A549 (cell line): ENCODE results near the gene TTC24. TPM values are rescaled to one million over a fixed set of nuclear protein-coding genes. Genes with fewer than 3 reads are reported as not detected.

Experiments used
- ATAC-seq, 2 experiments: fragments of 200-7000 bp in 1 of 2; fragments of >200 bp in 1 of 2; cut with Nextera tagmentation in 1 of 2; cut with Tn5 transposase in 1 of 2; 3 replicates each; pipeline versions ENCODE4 v1.8.0 to v1.9.1; 2018 to 2020; ENCODE audit warnings: mild to moderate bottlenecking in 1 of 2, moderate library complexity in 1 of 2
- CTCF ChIA-PET: fragments of 300-600 bp; sonication (Branson Sonifier 250); formaldehyde crosslinking; extraction: SDS; loops from one replicate; lab custom pipeline; 2021; ENCODE audit warnings: antibody characterized with exemption, inconsistent platforms; lab: Yijun Ruan, JAX
- POLR2A ChIA-PET: fragments of 350-600 bp; formaldehyde crosslinking; extraction: SDS; loops from one replicate; lab custom pipeline; 2021; ENCODE audit warnings: antibody characterized with exemption, inconsistent platforms; lab: Yijun Ruan, JAX
- DNase-seq, 2 experiments: peaks; one replicate each; pipeline versions ENCODE4 v3.0.0 to v3.0.0-alpha.2; 2011 to 2016; ENCODE audit warnings: low read depth in 1 of 2, low spot score in 1 of 2
- FAIRE-seq: peaks from 2 replicates; lab custom pipeline; 2011; peaks lifted over from hg19 to GRCh38; lab: Jason Lieb, UNC
- H3K27ac ChIP-seq, 2 experiments: fragments of >200 bp; sonication (Bioruptor Twin); formaldehyde crosslinking; 3 replicates each; pipeline ENCODE4 v1.5.1; 2016 to 2017
- H3K4me1 ChIP-seq: fragments of >200 bp; sonication (Bioruptor Twin); formaldehyde crosslinking; 3 replicates; pipeline ENCODE4 v1.6.1; 2016
- H3K4me2 ChIP-seq: fragments of >200 bp; sonication (Bioruptor Twin); formaldehyde crosslinking; 3 replicates; pipeline ENCODE4 v1.6.1; 2016
- H3K4me3 ChIP-seq: fragments of >200 bp; sonication (Bioruptor Twin); formaldehyde crosslinking; 3 replicates; pipeline ENCODE4 v1.5.1; 2016
- H3K9me3 ChIP-seq: fragments of >200 bp; sonication (Bioruptor Twin); formaldehyde crosslinking; 3 replicates; pipeline ENCODE4 v1.6.1; 2016
- CEBPB ChIP-seq, 2 experiments: fragments of >200 bp in 1 of 2; sonication (Bioruptor Twin) in 1 of 2; formaldehyde crosslinking in 1 of 2; IDR thresholded peaks; 2 replicates each; pipeline ENCODE4 v1.6.1; 2012 to 2016
- EHF ChIP-seq: fragments of 250-450 bp; sonication (Bioruptor Pico); IDR thresholded peaks from 2 replicates; pipeline ENCODE4 v1.5.0; 2020; ENCODE audit warnings: mild to moderate bottlenecking
- EHMT2 ChIP-seq: fragments of 200-600 bp; sonication (generic); IDR thresholded peaks from 2 replicates; pipeline ENCODE4 v1.6.1; 2016; ENCODE audit warnings: antibody characterized with exemption, low read depth, mild to moderate bottlenecking, moderate library complexity
- ESRRA ChIP-seq: fragments of 150-350 bp; IDR thresholded peaks from 2 replicates; pipeline ENCODE4 v1.6.1; 2014; ENCODE audit warnings: mild to moderate bottlenecking, low read length, borderline replicate concordance
- GATA3 ChIP-seq: IDR thresholded peaks from 2 replicates; pipeline ENCODE4 v1.6.1; 2012; ENCODE audit warnings: borderline replicate concordance
- HDAC2 ChIP-seq: fragments of 200-600 bp; sonication (generic); IDR thresholded peaks from 2 replicates; pipeline ENCODE4 v1.6.1; 2016
- HOXB13 ChIP-seq: fragments of 250-450 bp; sonication (Bioruptor Pico); IDR thresholded peaks from 2 replicates; pipeline ENCODE4 v1.5.0; 2020; ENCODE audit warnings: low read depth, mild to moderate bottlenecking, moderate library complexity
- KDM5A ChIP-seq: fragments of 200-600 bp; sonication (generic); IDR thresholded peaks from 2 replicates; pipeline ENCODE4 v1.6.1; 2016; ENCODE audit warnings: antibody characterized with exemption, mild to moderate bottlenecking
- MAFK ChIP-seq: fragments of 450-650 bp; IDR thresholded peaks from 2 replicates; pipeline ENCODE4 v1.6.1; 2014; ENCODE audit not compliant: partially characterized antibody
- NPAS2 ChIP-seq: fragments of 250-450 bp; sonication (Bioruptor Pico); IDR thresholded peaks from 2 replicates; pipeline ENCODE4 v1.8.0; 2022; ENCODE audit warnings: mild to moderate bottlenecking, moderate library complexity, borderline replicate concordance
- PHF8 ChIP-seq: fragments of 200-600 bp; sonication (generic); IDR thresholded peaks from 2 replicates; pipeline ENCODE4 v1.6.1; 2016; ENCODE audit warnings: low read depth, mild to moderate bottlenecking, antibody characterized with exemption, moderate library complexity, borderline replicate concordance
- RAD21 ChIP-seq, 2 experiments: fragments of >200 bp in 1 of 2; sonication (Bioruptor Twin) in 1 of 2; formaldehyde crosslinking in 1 of 2; IDR thresholded peaks in 1 of 2; conservative IDR thresholded peaks in 1 of 2; 2 replicates in 1 of 2; 3 replicates in 1 of 2; pipeline ENCODE4 v1.6.1; 2012 to 2018; ENCODE audit warnings: inconsistent platforms in 1 of 2
- RARB ChIP-seq: fragments of 250-450 bp; sonication (Bioruptor Pico); IDR thresholded peaks from 2 replicates; pipeline ENCODE4 v1.8.0; 2021; ENCODE audit warnings: mild to moderate bottlenecking, moderate library complexity
- RFX5 ChIP-seq: fragments of 450-650 bp; IDR thresholded peaks from 2 replicates; pipeline ENCODE4 v1.7.1; 2014; ENCODE audit warnings: antibody characterized with exemption, mild to moderate bottlenecking, moderate library complexity
- RNF2 ChIP-seq: fragments of 200-600 bp; sonication (generic); IDR thresholded peaks from 2 replicates; pipeline ENCODE4 v1.6.1; 2016; ENCODE audit warnings: low read depth, mild to moderate bottlenecking, antibody characterized with exemption, moderate library complexity, borderline replicate concordance
- SMC3 ChIP-seq: fragments of >200 bp; sonication (Bioruptor Twin); formaldehyde crosslinking; IDR thresholded peaks from 3 replicates; pipeline ENCODE4 v1.6.1; 2018; ENCODE audit warnings: inconsistent platforms
- TP53 ChIP-seq: fragments of 250-450 bp; sonication (Bioruptor Pico); IDR thresholded peaks from 2 replicates; pipeline ENCODE4 v1.5.0; 2021; ENCODE audit warnings: mild to moderate bottlenecking, moderate library complexity
- ZFP36 ChIP-seq: fragments of 450-650 bp; IDR thresholded peaks from 2 replicates; pipeline ENCODE4 v1.6.1; 2014; ENCODE audit warnings: borderline replicate concordance; ENCODE audit not compliant: partially characterized antibody
- WGBS: methylation state at CpG from one replicate; pipeline ENCODE4 v1.1.6; 2017; ENCODE audit errors: missing lambda C conversion rate; 5-methylcytosine and 5-hydroxymethylcytosine counted together
- polyA plus RNA-seq, 4 experiments: library from polyadenylated mRNA; depleted of rRNA in 3 of 4; stranded (reverse); fragments of >200 nt; fragmentation: RNase III in 1 of 4; extraction: RNeasy Plus Mini Kit Qiagen cat#74134 plus additional on column Dnase treatment in 1 of 4; gene quantifications; 2 replicates in 3 of 4; 3 replicates in 1 of 4; pipeline ENCODE4 v1.2.3, GENCODE V29; 2011 to 2017
- TF ChIP-seq, protein P1 (sequence below): IDR thresholded peaks from 2 replicates; pipeline ENCODE4 v1.6.1; 2012
- TF ChIP-seq, protein P2 (sequence below): fragments of 250-450 bp; sonication (Bioruptor Pico); IDR thresholded peaks from 2 replicates; pipeline ENCODE4 v1.5.0; 2021; ENCODE audit warnings: mild to moderate bottlenecking, moderate library complexity, borderline replicate concordance
- TF ChIP-seq, protein P3 (sequence below): IDR thresholded peaks from 2 replicates; pipeline ENCODE4 v1.6.1; 2012; ENCODE audit warnings: low read depth, borderline replicate concordance

TTC24 gene
- polyA plus RNA-seq, 2 of the 4 experiments (the other 2 are of a cell fraction) = not detected

- no peak for TF ChIP-seq PHF8
- no peak for TF ChIP-seq EHMT2
- no peak for TF ChIP-seq EHF (CRISPR knock-in tag)
- TF ChIP-seq RARB (CRISPR knock-in tag) = no peak
- no peak for TF ChIP-seq KDM5A
- no peak for TF ChIP-seq MAFK
- TF ChIP-seq HOXB13 (CRISPR knock-in tag) = no peak
- no peak for TF ChIP-seq RNF2
- TF ChIP-seq RAD21 (conservative IDR thresholded peaks at IDR 0.05 in 1 of 2, IDR thresholded peaks at IDR 0.05 in 1 of 2) = no peak
- no peak for TF ChIP-seq CEBPB (IDR thresholded peaks at IDR 0.05)
- H3K9me3 ChIP-seq = no peaks in the 10 kb centered on the region
- 38% methylated on average over 2 of the region's 2 CpGs for WGBS
- H3K4me2 ChIP-seq = no peak overlapping the region
- DNase-seq (no peak), FAIRE-seq (no peak), ATAC-seq (no peak)
- ChIA-PET POLR2A (interaction anchor here (1.0 kb wide), 1 partner anchor 17 kb away, joined by 3 read pairs; the partner anchor contains the start of gene NAXE), CTCF (interaction anchor here (1.0 to 1.7 kb wide), 5 partner anchors 13 to 54 kb away, joined by 3 to 4 read pairs (median 3); partner anchors contain the start of gene HAPLN2)
- H3K4me1 ChIP-seq = peaks cover 11% of the 10 kb centered on the region; the same call in 1 of the 3 replicates
- H3K4me3 ChIP-seq = no peak overlapping the region
- H3K27ac ChIP-seq = no peak overlapping the region
Measured at GRCh38 chr1:156574039-156574633, 5.4 kb upstream of the TTC24 start.

DNA sequence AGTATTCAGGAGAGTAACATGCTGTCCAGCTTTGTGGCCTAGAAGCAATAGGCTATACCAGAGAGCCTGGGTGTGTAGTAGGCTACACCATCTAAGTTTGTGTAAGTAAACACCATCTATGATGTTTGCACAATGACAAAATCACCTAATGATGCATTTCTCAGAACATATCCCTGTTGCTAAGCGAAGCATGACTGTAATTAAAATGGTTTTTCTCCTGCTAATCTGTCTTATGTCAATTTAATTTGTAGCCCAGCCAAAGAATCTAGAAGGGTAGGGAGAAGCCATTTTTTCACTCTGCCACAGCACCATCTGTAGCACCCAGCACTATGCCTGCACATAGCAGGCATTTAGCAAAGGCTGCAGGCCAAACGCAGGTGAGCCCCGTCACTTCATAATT lies 2.0 kb upstream of the TTC24 start:
- POLR2A ChIA-PET = no interaction called here
- FAIRE-seq (no peak), DNase-seq (no peak), ATAC-seq (no peak)
- Histone ChIP-seq H3K27ac (no peak overlapping the region), H3K4me1 (no peaks in the 10 kb centered on the region), H3K9me3 (no peaks in the 10 kb centered on the region), H3K4me2 (no peak overlapping the region), H3K4me3 (no peak overlapping the region)
- TF ChIP-seq PHF8 = no peak
- no peak for TF ChIP-seq ESRRA
- TF ChIP-seq SMC3 = no peak
- TF ChIP-seq ZFP36 = no peak
- no peak for TF ChIP-seq GATA3
- CTCF ChIA-PET = interaction anchor here (0.9 to 1.5 kb wide), 3 partner anchors 31 to 53 kb away, joined by 4 to 10 read pairs (median 4); no protein-coding TSS in a partner anchor
- 82% methylated on average over 3 of the region's 3 CpGs for WGBS

DNA sequence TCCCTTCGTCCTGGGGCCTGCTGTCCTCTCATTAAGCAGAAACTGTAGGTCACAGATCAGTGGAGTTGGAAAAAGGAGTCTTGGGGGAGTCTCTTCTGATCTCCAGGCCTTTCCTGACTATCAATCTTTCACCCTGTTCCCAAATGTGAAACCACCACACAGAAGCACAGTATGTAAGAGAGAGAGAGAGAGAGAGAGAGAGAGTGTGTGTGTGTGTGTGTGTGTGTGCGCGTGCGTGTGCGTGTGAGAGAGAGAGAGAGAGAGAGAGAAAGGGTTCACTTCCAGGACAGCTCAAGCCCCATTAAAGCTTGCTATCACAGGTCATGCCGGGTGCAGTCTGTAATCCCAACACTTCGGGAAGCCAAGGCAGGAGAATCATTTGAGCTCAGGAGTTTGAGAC lies 1.5 kb upstream of the TTC24 start:
- CTCF ChIA-PET = interaction anchor here (1.5 to 2.3 kb wide), 4 partner anchors 13 to 98 kb away, joined by 4 to 10 read pairs (median 4); partner anchors contain the start of gene NAXE
- no peak overlapping the region for H3K4me3 ChIP-seq
- DNase-seq = no peak
- ATAC-seq = no peak
- H3K27ac ChIP-seq = no peak overlapping the region
- TF ChIP-seq RFX5 = no peak
- no peak for TF ChIP-seq HDAC2
- TF ChIP-seq TP53 (CRISPR knock-in tag) = no peak
- TF ChIP-seq, protein P1, sequence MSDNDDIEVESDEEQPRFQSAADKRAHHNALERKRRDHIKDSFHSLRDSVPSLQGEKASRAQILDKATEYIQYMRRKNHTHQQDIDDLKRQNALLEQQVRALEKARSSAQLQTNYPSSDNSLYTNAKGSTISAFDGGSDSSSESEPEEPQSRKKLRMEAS = no peak
- TF ChIP-seq, protein P2, sequence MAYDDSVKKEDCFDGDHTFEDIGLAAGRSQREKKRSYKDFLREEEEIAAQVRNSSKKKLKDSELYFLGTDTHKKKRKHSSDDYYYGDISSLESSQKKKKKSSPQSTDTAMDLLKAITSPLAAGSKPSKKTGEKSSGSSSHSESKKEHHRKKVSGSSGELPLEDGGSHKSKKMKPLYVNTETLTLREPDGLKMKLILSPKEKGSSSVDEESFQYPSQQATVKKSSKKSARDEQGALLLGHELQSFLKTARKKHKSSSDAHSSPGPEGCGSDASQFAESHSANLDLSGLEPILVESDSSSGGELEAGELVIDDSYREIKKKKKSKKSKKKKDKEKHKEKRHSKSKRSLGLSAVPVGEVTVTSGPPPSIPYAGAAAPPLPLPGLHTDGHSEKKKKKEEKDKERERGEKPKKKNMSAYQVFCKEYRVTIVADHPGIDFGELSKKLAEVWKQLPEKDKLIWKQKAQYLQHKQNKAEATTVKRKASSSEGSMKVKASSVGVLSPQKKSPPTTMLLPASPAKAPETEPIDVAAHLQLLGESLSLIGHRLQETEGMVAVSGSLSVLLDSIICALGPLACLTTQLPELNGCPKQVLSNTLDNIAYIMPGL (CRISPR knock-in tag) = no peak
- no peak for TF ChIP-seq NPAS2
- TF ChIP-seq EHF (CRISPR knock-in tag) = no peak
- no peak for TF ChIP-seq ESRRA
- TF ChIP-seq, protein P3, sequence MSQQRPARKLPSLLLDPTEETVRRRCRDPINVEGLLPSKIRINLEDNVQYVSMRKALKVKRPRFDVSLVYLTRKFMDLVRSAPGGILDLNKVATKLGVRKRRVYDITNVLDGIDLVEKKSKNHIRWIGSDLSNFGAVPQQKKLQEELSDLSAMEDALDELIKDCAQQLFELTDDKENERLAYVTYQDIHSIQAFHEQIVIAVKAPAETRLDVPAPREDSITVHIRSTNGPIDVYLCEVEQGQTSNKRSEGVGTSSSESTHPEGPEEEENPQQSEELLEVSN = no peak
- TF ChIP-seq, all 56 proteins: peak for 0
- Histone ChIP-seq H3K9me3 (no peaks in the 10 kb centered on the region), H3K4me1 (no peaks in the 10 kb centered on the region), H3K4me2 (no peak overlapping the region)
- POLR2A ChIA-PET = no interaction called here
- FAIRE-seq = no peak
- 56% methylated on average over 7 of the region's 7 CpGs for WGBS
